Endothelial cell of umbilical vein (primary cell): ENCODE measurements around the gene TESK1. TPM values are rescaled to one million over a fixed set of nuclear protein-coding genes. Genes with fewer than 3 reads are reported as not detected.

Experiments
- BruUV-seq: library from RNA; stranded (reverse); fragments of 400-500 nt; replicated peaks from 2 replicates; lab custom pipeline; 2021; lab: Mats Ljungman, UMichigan
- CTCF ChIA-PET: fragments of 300-600, 350-600 bp; sonication (Branson Sonifier 250); formaldehyde crosslinking; loops from one replicate; lab custom pipeline; 2021; ENCODE audit warnings: antibody characterized with exemption, inconsistent platforms; lab: Charles Lee
- POLR2A ChIA-PET: fragments of 300-600, 350-600 bp; sonication (Branson Sonifier 250); formaldehyde crosslinking; loops from one replicate; lab custom pipeline; 2021; ENCODE audit warnings: antibody characterized with exemption, inconsistent platforms; lab: Charles Lee
- DNase-seq: peaks from one replicate; pipeline ENCODE4 v3.0.0-alpha.2; 2011; ENCODE audit warnings: low read depth, low spot score
- FAIRE-seq: peaks from 2 replicates; lab custom pipeline; 2011; peaks lifted over from hg19 to GRCh38; lab: Jason Lieb, UNC
- H2AFZ ChIP-seq: 2 replicates; pipeline ENCODE4 v1.6.0; 2012; ENCODE audit warnings: low read depth, low read length, control low read depth, inconsistent platforms
- H3K27ac ChIP-seq: 2 replicates; pipeline ENCODE4 v1.5.1; 2011; ENCODE audit warnings: low read depth, mild to moderate bottlenecking, control low read depth, low read length, moderate library complexity; ENCODE audit not compliant: insufficient read depth
- H3K27me3 ChIP-seq, 2 experiments: 2 replicates each; pipeline versions ENCODE4 v1.6.0 to v1.6.1; 2011; ENCODE audit warnings: low read length in 2 of 2, mixed read lengths in 1 of 2; ENCODE audit not compliant: control insufficient read depth in 2 of 2, insufficient read depth in 2 of 2
- H3K36me3 ChIP-seq, 2 experiments: 2 replicates in 1 of 2; 3 replicates in 1 of 2; pipeline ENCODE4 v1.5.1; 2011; ENCODE audit warnings: low read length in 2 of 2, mild to moderate bottlenecking in 1 of 2, moderate library complexity in 1 of 2; ENCODE audit not compliant: control insufficient read depth in 2 of 2, insufficient read depth in 2 of 2; ENCODE audit errors: extremely low read depth in 1 of 2
- H3K4me1 ChIP-seq: 3 replicates; pipeline ENCODE4 v1.5.1; 2011; ENCODE audit warnings: mild to moderate bottlenecking, low read length; ENCODE audit not compliant: control insufficient read depth, insufficient read depth; ENCODE audit errors: extremely low read depth
- H3K4me2 ChIP-seq: 2 replicates; pipeline ENCODE4 v1.6.1; 2011; ENCODE audit warnings: low read length, control low read depth, mixed read lengths; ENCODE audit not compliant: insufficient read depth
- H3K4me3 ChIP-seq, 3 experiments: fragments of 200-600 bp in 1 of 3; sonication (generic), shearing (Covaris generic) in 1 of 3; replicated peaks in 1 of 3; 2 replicates each; pipeline ENCODE4 v1.5.1; 2011 to 2016; ENCODE audit warnings: control low read depth in 3 of 3, low read length in 3 of 3, mild to moderate bottlenecking in 2 of 3, inconsistent platforms in 1 of 3, low read depth in 1 of 3, moderate library complexity in 1 of 3; ENCODE audit not compliant: insufficient read depth in 1 of 3
- H3K79me2 ChIP-seq: 2 replicates; pipeline ENCODE4 v1.6.0; 2012; ENCODE audit warnings: low read length, inconsistent platforms; ENCODE audit not compliant: control insufficient read depth, insufficient read depth
- H3K9ac ChIP-seq: replicated peaks from 2 replicates; pipeline ENCODE3; 2011; ENCODE audit warnings: low read length, control low read depth; ENCODE audit not compliant: insufficient read depth; ENCODE audit errors: extremely low read depth
- H3K9me1 ChIP-seq: replicated peaks from 3 replicates; pipeline ENCODE4 v1.6.0; 2011; ENCODE audit warnings: mild to moderate bottlenecking, low read length; ENCODE audit not compliant: control insufficient read depth, insufficient read depth; ENCODE audit errors: extremely low read depth
- H3K9me3 ChIP-seq: replicated peaks from 2 replicates; pipeline ENCODE4 v1.5.1; 2012; ENCODE audit warnings: low read length, inconsistent platforms; ENCODE audit not compliant: control insufficient read depth, insufficient read depth
- H4K20me1 ChIP-seq: replicated peaks from 2 replicates; pipeline ENCODE3; 2011; ENCODE audit warnings: mild to moderate bottlenecking, low read length; ENCODE audit not compliant: control insufficient read depth, insufficient read depth; ENCODE audit errors: extremely low read depth
- EZH2 ChIP-seq: IDR thresholded peaks from 2 replicates; pipeline ENCODE4 v1.6.1; 2012; ENCODE audit warnings: borderline replicate concordance, low read depth, mild to moderate bottlenecking, moderate library complexity, low read length, inconsistent platforms; ENCODE audit not compliant: severe bottlenecking
- FOS ChIP-seq: IDR thresholded peaks from 2 replicates; pipeline ENCODE4 v1.6.1; 2011; ENCODE audit warnings: mild to moderate bottlenecking, low read length, moderate library complexity, borderline replicate concordance; ENCODE audit not compliant: insufficient read depth
- GATA2 ChIP-seq: IDR thresholded peaks from 2 replicates; pipeline ENCODE4 v1.7.0; 2011; ENCODE audit warnings: low read depth, mild to moderate bottlenecking, moderate library complexity, mixed read lengths, low read length; ENCODE audit not compliant: insufficient read length, insufficient read depth
- JUN ChIP-seq: IDR thresholded peaks from 2 replicates; pipeline ENCODE4 v1.6.1; 2011; ENCODE audit warnings: borderline replicate concordance, low read depth; ENCODE audit not compliant: insufficient read length, insufficient read depth
- MYC ChIP-seq: IDR thresholded peaks from one replicate; pipeline ENCODE4 v1.6.1; 2011; ENCODE audit warnings: mild to moderate bottlenecking, low read depth, low read length
- POLR2A ChIP-seq: IDR thresholded peaks from 2 replicates; pipeline ENCODE4 v1.6.1; 2012; ENCODE audit warnings: low read depth, mild to moderate bottlenecking, control low read depth, low read length
- POLR2AphosphoS5 ChIP-seq: IDR thresholded peaks from 2 replicates; pipeline ENCODE4 v1.6.1; 2012; ENCODE audit warnings: low read depth, mild to moderate bottlenecking, control low read depth, low read length, moderate library complexity; ENCODE audit not compliant: insufficient read depth
- dilution Hi-C: fragments of 300-500 bp; cut with MboI; formaldehyde crosslinking; loops from one replicate; pipeline ENCODE4 v1.15.0; 2019; ENCODE audit warnings: low sequenced_read_pairs; ENCODE audit not compliant: extremely low pct_ligation_motif_present
- intact Hi-C: fragments of 100-400 bp; cut with micrococcal nuclease; formaldehyde crosslinking; loops from one replicate; pipeline ENCODE4 v1.10.0; 2022
- polyA plus RNA-seq, 4 experiments: library from polyadenylated mRNA; depleted of rRNA in 3 of 4; stranded (reverse) in 3 of 4; unstranded in 1 of 4; fragments of >200 nt; gene quantifications; 2 replicates each; pipeline versions ENCODE4 v1.2.1 to v1.2.3, GENCODE V29; 2011 to 2012; ENCODE audit warnings: missing spikeins in 1 of 4
- total RNA-seq: library from RNA; stranded (reverse); gene quantifications from 2 replicates; pipeline ENCODE4 v1.2.3, GENCODE V29; 2021
- TF ChIP-seq, protein P1 (sequence below): IDR thresholded peaks from 2 replicates; pipeline ENCODE4 v1.6.1; 2011; ENCODE audit not compliant: insufficient read depth, insufficient read length
- TF ChIP-seq, protein P2 (sequence below), 2 donors: IDR thresholded peaks; 1 replicate in 1 of 2; 2 replicates in 1 of 2; pipeline ENCODE4 v1.5.1; 2011; ENCODE audit warnings: low read length in 2 of 2, mild to moderate bottlenecking in 2 of 2, moderate library complexity in 2 of 2, control low read depth in 1 of 2, inconsistent platforms in 1 of 2, low read depth in 1 of 2; ENCODE audit not compliant: insufficient read depth in 1 of 2; ENCODE audit errors: extremely low read depth in 1 of 2

TESK1 gene
- total and polyA plus RNA-seq, 2 donors (not counting 3 experiments of a cell fraction or from before 2014, with no cell fraction given): 25.3 to 26.4 TPM

DNA sequence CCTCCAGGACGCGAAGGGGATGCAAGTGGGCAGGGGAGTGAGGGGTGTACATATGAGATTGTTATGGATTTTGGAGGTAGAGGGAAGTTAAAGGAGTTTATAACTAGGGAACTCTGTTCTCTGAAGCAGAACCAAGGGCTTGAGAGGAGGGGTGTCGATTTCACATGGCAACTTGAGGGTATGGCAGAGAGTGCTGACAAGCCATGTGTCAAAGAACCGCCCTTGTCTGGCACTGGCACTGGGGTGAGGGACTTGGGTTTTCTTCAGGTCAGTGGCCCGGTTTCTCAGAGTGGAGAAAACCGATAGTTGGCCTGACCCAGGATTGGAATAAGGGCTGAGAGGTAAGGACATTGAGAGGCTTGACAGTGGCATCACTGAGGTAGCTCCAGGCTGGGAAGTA, 47.7 kb upstream of the TESK1 start:
- ChIA-PET CTCF (interaction anchor here (0.6 to 1.9 kb wide), 3 partner anchors 46 to 298 kb away, joined by 3 to 8 read pairs (median 4); no protein-coding TSS in a partner anchor), POLR2A (no interaction called here)
- Histone ChIP-seq H3K4me1 (peaks cover 6% of the 10 kb centered on the region), H3K36me3 (peaks cover 19 to 46% of the 10 kb centered on the region in 2 experiments), H4K20me1 (no peaks in the 10 kb centered on the region), H3K9ac (no peak overlapping the region), H3K27me3 (no peaks in the 10 kb centered on the region), H3K79me2 (peaks cover 25% of the 10 kb centered on the region), H3K9me1 (no peaks in the 10 kb centered on the region), H3K4me3 (no peak overlapping the region), H2AFZ (no peak overlapping the region), H3K9me3 (no peaks in the 10 kb centered on the region), H3K4me2 (no peak overlapping the region), H3K27ac (no peak overlapping the region)
- no peak for DNase-seq
- FAIRE-seq: no peak
- TF ChIP-seq POLR2A (no peak), MYC (no peak), EZH2 (no peak), POLR2AphosphoS5 (no peak), GATA2 (no peak), JUN (no peak), FOS (no peak)
- TF ChIP-seq, protein P1, sequence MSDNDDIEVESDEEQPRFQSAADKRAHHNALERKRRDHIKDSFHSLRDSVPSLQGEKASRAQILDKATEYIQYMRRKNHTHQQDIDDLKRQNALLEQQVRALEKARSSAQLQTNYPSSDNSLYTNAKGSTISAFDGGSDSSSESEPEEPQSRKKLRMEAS: no peak
- TF ChIP-seq, protein P2, sequence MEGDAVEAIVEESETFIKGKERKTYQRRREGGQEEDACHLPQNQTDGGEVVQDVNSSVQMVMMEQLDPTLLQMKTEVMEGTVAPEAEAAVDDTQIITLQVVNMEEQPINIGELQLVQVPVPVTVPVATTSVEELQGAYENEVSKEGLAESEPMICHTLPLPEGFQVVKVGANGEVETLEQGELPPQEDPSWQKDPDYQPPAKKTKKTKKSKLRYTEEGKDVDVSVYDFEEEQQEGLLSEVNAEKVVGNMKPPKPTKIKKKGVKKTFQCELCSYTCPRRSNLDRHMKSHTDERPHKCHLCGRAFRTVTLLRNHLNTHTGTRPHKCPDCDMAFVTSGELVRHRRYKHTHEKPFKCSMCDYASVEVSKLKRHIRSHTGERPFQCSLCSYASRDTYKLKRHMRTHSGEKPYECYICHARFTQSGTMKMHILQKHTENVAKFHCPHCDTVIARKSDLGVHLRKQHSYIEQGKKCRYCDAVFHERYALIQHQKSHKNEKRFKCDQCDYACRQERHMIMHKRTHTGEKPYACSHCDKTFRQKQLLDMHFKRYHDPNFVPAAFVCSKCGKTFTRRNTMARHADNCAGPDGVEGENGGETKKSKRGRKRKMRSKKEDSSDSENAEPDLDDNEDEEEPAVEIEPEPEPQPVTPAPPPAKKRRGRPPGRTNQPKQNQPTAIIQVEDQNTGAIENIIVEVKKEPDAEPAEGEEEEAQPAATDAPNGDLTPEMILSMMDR (IDR thresholded peaks at IDR 0.05; ENCODE audit: extremely low read depth in 1 of 2, insufficient read depth in 1 of 2, low read depth in 1 of 2, low read length in 2 of 2): no peak
- intact Hi-C loops (no loop called here), dilution Hi-C loops (no loop called here)
- no TSS peak for BruUV-seq
